NCI-H128 (cell line): ENCODE results near the gene ADPRHL1.

Experiments
- DNase-seq: peaks from one replicate; lab custom pipeline; 2025; ENCODE audit not compliant: unreplicated experiment; lab: John Stamatoyannopoulos, UW

The ADPRHL1 gene

DNA sequence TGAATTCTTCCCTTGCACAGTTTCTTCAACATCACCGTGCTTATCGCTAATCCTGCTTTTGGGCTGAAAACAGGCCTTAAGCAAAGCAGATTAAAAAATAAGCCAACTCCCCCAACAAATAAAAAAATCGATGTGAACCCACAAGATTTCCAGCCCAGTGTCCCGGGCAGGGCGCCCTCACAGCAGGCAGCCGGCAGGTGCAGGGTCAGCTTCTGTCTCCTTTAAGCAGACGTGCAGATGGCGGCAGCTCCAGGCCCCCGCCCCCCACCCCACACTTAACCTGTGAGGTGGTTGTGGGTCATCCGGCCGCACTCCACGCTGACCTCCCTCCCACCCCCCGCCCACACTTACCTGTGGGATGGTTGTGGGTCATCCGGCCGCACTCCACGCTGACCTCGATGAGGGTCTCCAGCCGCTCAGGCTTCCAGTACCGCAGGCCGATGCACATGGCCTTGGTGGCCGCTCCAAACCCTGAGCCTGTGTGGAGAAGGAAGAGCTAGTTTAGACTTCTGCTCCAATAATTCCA is 19.8 kb downstream of the ADPRHL1 start:
- no peak for DNase-seq

DNA sequence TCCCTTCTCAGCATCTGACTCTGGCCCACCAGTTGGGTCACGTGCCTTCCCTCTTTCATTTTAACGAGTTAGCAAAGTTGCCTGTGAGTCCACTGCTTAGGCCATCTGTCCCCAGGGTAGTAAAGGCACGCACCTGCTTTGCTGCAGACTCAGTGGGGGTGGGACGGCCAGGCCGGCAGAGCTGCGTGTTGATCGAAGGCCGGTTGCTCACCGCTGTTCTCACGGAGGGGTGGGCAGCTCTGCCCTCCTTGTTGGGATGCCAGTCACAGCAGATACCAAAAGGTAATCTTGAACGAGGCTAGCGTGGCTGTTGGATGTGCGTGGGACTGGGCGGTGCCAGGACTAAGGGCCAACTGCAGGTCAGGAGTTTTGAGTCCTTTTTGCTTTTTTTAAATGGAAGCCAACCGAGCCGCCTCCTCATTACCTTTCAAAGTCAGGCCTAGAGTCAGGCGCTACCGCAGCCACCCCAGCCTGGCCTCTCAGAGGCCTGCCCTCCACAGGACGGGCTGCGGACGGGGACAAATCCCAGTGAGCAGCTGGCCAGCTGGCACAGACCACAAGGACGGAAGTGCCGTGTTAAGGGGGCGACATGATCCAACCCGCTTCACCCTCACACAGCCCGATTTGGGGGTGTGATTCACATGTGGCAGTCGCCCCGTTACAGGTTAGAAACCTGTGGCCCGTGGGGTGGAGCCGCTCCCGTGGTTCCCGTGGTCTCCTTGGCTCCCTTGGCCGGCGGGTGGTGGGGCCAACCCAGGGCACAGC is 20.6 kb downstream of the ADPRHL1 start:
- no peak for DNase-seq

DNA sequence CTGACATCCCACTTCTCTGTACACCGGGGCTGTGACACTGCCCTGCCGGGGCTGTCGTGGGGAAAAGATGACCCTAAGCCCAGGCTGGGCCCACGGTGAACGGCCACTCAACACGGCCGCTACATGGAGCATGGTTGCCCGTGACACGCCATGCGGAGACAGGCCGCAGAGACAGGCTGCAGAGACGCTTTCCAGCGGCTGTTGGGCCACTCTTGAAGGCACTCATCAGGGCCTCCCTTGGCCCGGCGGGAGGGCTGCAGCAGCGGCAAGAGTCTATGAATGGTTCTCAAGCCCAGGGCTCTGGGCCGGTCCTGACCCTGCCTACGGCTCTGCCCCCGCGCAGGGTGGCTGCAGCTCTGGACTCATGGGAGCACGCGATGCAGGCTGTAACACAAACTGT is 22.1 kb downstream of the ADPRHL1 start:
- DNase-seq: no peak

DNA sequence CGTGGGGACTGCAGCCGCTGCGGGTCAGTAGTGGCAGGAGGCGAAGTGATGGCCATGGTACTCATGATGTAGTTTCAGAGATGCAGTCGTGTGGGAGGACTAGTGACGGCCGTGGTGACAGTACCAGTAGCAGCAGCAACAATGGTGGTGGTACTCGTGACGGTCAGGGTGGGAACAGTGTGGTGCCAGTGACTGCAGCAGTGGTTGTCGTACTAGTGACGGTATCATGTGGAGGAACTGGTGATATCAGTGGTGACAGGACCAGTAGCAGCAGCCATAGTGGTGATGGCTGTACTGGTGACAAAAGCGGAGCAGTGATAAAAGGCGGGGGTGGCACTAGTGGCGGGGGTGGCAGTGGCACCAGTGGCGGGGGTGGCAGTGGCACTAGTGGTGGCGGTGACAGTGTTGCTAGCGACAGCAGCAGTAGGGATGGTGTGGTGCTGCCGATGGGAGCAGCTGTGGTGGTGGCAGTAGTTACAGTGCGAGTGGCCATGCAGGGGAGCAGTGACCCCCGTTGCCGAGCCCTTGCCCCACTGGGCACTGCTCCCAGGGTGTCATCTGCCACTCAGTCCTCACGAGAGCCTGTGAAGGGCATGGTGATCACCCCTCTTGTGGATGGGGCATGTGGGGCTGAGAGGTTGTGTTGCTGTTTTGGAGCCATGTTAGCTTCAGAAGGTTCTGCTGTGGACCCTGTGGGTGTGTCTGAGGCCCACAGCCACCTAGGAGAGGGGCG is 22.7 kb downstream of the ADPRHL1 start:
- no peak for DNase-seq

DNA sequence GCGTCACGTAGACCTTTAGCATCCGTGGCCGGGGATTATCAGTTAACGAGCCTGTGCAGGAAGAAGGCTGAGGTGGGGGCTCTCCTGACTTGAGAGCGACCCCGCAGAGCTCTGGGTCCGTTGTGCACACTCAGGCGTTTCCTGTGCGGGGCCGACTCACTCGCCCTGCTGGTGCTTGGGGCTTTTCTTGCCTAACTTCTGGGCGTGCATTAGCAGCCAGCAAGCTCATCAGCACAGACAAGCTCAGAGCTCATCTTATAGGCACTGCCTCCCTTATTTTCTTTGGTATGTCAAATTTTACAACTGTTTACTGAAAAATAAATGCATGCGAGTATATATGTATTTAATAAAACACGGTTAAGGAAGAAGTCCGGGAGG is 23.7 kb downstream of the ADPRHL1 start:
- DNase-seq: no peak

DNA sequence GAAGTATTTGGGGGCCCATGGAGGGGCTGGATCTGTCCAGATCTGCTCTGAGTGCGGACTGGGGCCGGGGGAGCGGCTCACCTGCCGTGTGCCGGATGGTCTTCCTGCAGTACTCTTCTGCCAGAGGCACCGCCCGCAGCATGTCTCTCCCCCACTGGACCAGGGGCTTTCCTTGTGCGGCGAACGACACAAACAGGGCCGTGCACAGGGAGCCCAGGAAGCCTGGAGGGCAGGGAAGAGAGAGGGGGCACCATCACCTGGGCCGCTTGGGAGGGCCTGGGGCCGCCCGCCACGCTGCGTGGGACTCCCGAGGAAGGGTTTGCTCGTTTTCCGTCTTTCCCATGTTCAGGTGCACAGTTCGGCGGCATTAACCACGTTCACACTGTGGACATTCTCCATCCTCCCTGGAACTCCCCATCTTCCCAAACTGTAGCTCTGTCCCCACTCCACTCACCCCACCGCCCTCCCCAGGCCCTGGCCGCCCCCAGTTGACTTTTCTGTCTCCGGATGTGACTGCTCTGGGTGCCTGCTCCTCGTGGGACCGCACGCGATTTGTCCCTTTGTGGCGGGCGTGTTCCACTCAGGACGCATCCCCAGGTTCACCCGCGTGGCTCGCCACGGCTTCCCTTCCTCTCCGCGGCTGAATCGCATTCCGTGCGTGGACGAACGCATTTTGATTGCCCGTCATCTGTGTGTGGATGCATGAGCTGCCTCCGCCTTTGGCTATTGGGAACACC is 24.2 kb downstream of the ADPRHL1 start:
- DNase-seq: no peak

DNA sequence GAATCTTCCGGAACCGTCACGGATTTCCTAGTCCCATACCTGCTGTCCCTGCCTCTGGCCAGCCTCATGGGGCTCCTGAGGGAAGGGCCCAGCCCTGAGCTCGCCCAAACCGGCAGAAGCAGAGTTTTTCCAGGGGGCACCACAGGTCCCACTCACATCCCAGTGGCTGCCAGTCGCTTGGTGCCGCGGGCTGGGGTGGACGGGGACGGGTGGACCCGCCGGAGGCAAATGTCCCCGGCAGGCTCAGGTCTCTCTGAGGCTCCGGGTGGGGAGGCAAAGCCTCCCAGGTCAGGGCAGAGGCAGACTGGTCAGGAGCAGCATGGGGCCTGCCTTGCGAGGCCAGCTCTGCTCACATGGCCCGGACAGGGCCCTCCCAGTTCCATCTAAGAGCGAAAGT is 24.8 kb downstream of the ADPRHL1 start:
- no peak for DNase-seq

DNA sequence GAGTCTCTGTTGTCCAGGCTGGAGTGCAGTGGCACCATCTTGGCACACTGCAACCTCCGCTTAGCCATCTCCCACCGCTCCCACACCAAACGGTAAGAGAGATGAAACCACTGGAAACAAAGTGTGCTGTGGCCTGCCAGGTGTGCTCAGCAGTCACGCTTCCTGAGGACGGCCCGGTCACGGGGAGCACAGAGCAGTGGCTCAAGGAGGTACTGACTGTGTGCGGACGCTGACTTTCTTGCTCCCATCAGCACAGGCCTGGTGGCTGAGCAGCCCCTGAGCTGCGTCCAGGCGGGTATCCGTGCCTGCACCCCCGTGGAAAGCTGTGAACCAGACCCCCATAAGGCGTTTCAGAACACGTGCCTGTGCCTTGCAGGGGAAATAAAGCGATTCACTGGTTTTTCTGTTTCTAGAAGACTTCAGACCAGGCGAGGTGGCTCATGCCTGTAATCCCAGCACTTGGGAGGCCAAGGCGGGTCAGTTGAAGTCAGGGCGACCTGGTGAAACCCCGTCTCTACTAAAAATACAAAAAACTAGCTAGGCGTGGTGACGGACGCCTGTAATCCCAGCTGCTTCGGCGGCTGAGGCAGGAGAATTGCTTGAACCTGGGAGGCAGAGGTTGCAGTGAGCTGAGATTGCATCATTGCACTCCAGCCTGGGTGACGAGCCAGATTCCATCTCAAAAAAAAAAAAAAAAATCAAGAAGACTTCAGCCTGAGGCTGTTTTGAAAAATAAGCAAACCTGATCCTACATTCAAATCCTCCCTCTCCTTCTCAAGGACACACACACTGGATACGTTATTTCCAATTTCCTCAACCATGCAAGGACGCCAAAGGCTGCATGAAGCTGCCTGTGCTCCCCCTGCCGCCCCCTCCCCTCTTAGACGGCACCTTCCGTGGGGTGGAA is 25.5 kb downstream of the ADPRHL1 start:
- no peak for DNase-seq

DNA sequence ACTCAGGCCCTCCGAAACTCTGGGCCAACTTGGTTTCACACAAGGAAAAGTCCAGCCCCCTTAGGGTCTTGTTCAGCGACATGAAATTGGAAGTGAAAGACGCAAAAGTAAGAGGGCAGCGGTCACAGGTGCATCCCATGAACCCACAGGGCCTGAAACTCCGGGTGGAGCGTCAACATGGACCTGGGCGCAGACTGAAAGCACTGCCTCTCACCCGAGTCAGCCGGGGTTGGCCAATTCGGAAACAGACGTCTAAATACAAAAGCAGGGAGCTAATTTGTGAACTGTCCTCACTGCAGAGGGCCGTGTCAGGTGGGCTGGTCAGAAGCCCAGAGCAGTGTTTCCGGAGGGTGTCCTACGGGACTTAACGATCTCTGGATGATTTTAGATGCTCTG is 26.7 kb downstream of the ADPRHL1 start:
- DNase-seq: no peak

DNA sequence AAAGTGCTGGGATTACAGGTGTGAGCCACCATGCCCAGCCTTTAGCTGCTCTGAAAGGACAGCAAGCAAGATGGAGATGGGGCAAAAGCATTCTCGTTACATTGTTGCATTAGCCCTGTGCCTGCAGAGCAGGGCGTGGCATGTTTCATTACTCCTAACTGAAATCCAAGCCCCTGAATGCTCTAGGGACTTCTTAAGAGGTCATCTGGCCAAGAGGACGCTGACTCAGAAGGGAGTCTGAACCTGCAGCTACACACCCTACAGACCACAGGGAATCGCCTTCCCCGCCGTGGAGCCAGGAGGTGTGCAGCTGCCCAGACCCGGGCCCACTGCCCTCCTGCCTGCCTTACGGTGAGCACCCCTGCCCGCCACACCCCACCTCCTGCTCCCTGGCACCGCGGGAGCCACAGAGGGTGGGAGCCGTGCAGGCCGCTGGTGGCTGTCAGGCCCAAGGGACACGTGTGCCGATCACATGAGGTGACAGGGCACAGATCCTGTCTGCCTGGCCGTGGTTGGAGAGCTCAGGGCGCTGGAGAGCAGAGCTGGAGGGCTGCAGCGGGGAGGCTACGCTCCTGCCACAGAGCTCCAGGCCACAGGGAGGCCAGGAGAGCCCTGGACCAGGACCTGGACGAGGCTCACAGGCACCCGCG is 27.2 kb downstream of the ADPRHL1 start:
- DNase-seq: no peak

DNA sequence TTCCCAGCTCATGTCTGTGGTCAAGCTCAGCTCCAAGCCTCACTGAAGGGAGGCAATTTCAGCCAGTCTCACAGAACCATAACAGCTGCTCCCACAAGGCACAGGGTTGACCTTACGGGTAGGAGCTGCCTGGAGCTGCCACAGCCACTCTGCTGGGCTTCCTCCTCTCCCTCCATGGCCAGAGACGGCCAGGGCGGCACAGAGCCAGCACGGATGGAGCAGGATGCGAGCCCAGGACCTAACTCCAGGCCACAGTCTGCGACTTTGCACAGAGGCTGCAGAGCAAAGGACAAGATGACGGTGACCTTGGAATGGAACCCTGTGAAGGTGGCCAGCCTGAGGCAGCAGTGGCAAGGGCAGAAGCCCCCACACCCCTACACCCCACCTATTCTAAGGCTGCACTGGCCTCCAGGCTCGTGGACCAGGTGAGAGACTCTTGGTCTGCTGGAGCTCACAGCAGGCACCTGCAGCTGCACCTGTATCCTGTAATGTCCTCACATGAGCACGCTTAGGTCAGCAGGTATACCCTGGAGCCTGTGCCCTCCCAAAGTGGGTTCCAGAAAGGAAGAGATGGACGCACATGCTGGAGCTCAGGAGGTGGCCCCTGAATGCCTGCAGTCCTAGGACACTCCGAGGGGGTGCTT is 29.6 kb downstream of the ADPRHL1 start:
- DNase-seq: no peak

DNA sequence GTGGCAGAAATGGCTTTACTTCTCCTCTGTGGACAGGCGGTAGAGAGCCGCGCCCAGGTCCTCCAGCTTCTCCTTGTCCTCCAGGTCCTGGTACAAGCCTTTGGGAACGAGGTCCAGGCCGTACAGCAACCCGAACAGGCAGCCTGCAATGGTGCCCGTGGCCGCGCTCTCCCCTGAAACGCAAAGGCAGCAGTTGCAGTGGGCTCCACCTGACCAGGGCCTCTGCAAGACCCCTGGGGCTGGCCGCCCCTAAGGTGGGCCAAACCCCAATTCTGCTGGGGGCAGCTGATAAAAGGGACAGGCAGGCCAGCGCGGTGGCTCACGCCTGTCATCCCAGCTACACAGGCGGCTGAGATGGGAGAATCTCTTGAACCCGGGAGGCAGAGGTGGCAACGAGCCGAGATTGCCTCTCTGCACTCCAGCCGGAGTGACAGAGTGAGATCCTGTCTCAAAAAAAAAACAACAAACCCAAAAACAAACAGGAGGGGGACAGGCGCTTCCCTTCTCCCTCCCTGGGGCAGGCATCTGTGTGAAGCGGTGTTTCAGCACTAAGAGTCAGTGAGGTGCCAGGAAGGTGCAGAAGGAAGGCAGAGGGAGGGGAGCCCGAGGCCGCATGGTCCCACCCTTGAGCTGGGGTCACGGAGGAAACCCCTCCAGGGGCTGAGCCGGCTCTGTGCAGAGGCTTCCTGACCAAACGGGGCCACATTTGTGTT is 30.3 kb downstream of the ADPRHL1 start:
- no peak for DNase-seq

DNA sequence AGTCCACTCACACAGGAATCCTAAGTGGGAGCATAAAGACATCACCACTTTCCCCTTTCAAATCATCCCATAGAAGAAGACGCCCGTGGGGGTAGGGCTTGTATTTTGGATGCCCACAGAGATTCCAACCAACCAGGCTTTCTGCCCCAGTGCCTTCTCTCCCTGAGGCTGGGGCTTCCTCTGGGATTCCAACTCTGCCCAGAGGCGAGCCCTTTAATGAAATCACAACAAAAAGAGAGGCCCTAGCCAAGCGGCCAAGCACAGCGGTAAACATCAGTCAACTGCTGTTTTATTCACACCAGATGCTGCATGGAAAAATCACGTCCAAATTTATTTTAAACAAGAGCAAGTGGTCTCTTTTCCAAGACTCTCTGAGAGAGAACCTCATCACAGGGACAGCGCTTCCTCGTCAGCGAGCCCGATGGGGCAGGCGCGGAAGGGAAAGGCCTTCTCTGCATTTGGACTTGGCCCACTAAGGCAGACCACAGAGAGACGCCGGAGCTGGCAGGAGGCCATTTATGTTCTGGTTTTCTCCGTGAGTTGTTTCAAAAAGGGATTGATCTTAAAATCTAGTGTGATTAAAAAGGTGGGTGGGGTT is 31.5 kb downstream of the ADPRHL1 start:
- no peak for DNase-seq

DNA sequence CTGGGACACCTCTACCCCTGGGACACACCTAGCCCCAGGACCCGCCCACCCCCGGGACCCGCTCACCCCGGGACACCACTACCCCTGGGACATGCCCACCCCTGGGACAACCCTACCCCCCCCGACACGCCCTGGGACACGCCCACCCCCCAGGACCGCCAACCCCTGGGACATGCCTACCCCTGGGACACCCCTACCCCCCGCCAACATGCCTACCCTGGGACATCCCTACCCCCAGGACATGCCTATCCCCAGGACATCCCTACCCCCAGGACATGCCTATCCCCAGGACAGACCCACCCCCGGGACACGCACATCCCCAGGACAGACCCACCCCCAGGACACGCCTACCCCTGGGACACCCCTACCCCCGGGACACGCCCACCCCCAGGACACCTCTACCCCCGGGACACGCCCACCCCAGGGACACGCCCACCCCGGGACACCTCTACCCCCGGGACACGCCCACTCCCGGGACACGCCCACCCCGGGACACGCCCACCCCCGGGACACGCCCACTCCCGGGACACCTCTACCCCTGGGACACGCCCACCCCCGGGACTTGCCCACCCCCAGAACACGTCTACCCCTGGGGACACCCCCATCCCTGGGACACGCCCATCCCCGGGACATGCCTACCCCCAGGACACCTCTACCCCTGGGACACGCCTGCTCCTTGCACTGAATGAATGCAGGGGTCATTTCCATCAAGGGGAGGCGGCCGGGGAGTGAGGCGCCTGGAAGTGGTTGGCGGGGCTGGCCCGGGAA is 32.3 kb downstream of the ADPRHL1 start:
- DNase-seq: no peak

DNA sequence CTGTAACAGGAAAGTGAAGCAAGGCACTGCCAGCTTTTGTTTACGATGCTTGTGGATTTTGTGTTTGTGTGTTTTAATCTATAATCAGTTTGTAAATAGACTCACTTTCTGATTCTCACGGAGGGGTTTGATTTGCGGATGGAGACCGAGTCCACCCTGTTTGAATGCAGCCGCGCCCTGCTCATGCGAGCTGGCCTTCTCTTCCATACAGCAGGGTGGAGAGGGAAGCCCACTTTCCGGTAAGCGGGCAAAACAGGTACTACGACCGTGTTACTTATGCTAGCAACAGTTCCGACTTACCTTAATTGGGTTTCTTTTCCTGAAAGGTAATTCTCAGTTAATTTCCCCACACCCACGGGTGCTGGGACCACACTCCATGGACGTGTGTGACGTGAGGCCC is 33.1 kb downstream of the ADPRHL1 start:
- DNase-seq: no peak

DNA sequence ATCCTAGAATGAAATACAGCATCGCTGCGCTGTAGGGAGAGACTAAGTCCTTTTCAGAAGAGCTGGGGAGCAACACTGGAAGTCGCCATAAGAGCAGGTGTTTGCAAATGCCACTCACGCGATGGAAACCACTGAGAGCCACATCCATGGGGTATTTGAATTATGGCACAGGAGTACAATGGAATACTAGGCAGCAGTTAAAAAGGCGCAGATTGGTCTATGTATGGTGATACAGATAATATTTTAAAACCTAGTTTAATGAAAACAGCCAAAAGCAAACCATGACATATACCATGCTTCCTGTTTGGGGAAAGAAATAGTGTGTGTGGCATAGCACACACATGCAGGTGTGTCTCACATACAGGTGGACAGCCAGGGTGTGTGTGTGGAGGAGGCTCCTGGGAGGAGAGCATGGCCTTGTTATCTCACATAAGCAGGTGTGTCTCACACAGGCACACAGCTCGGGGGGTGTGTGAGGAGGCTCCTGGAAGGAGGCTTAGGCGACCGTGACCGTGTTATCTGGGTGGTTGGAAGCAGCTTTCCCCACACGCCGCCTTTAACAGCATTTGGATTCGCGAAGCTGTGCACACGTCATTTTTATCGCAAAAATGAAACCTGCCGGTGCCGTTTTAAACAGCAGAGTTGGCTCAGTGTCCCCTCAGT is 33.6 kb downstream of the ADPRHL1 start:
- no peak for DNase-seq

DNA sequence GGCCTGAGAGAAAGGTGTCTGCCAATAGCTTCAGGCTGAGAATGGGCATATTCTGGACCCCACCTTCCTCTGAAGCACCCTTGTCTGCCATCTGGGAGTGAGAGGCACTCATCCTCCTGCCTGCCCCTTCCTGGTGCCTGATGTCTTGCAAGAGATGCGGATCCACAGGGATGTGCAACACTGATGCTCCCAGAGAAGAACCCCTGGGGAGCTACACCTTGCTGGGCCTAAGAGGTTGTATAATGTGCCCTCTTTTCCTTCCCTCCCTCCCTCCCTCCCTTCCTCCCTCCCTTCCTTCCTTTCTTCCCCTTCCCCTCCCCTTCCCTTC is 34.6 kb downstream of the ADPRHL1 start:
- no peak for DNase-seq
